Epithelial cell of proximal tubule (primary cell): Measurements from ENCODE around the gene ADAM8. TPM values are rescaled to one million over a fixed set of nuclear protein-coding genes. Genes with fewer than 3 reads are reported as not detected.

Experiments used
- DNase-seq: peaks from one replicate; pipeline ENCODE4 v3.0.0-alpha.2; 2011; ENCODE audit warnings: low read depth
- H3K4me3 ChIP-seq: 2 replicates; pipeline ENCODE4 v1.5.1; 2011; ENCODE audit warnings: low read depth, mild to moderate bottlenecking, low read length
- CTCF ChIP-seq: conservative IDR thresholded peaks from 2 replicates; pipeline ENCODE4 v1.5.1; 2012; ENCODE audit warnings: low read depth, mild to moderate bottlenecking, low read length
- total RNA-seq: library from RNA; depleted of rRNA; stranded (reverse); fragments of >200 nt; gene quantifications from 2 replicates; pipeline ENCODE4 v1.2.3, GENCODE V29; 2015

Gene ADAM8
- total RNA-seq, 1 donor from 2014 or later, result 52.6 TPM

- DNase-seq, result no peak
- TF ChIP-seq CTCF, result no peak
- no peak overlapping the region for H3K4me3 ChIP-seq
Observed at GRCh38 chr10:133277277-133277992, 767 bp upstream of the ADAM8 start.

GRCh38 chr10:133276100-133276434, 601 bp downstream of the ADAM8 start:
- DNase-seq, result no peak
- H3K4me3 ChIP-seq, result no peak overlapping the region
- TF ChIP-seq CTCF, result no peak

GRCh38 chr10:133275684-133276092, 980 bp downstream of the ADAM8 start:
- DNase-seq, result no peak

GRCh38 chr10:133274751-133275683, 1.7 kb downstream of the ADAM8 start:
- no peak overlapping the region for H3K4me3 ChIP-seq
- TF ChIP-seq CTCF, result no peak
- DNase-seq, result no peak

More at GRCh38 chr10:133275684-133276092, 980 bp downstream of the ADAM8 start:
- no peak for TF ChIP-seq CTCF
- no peak overlapping the region for H3K4me3 ChIP-seq

GRCh38 chr10:133273534-133274143, 3.0 kb downstream of the ADAM8 start:
- no peak overlapping the region for H3K4me3 ChIP-seq
- no peak for TF ChIP-seq CTCF
- no peak for DNase-seq

- no peak overlapping the region for H3K4me3 ChIP-seq
- DNase-seq, result no peak
- TF ChIP-seq CTCF, result no peak
Observed at GRCh38 chr10:133272964-133273420, 3.7 kb downstream of the ADAM8 start.
